GM21447 (cell line): Measurements from ENCODE around the gene KRTAP1-5.
"Not testable (repeated sequence)": the region's sequence is repeated elsewhere in the genome, so short reads cannot be mapped to it uniquely, and the experiment has no call there.

Experiments used
- ATAC-seq: cut with Tn5 transposase; IDR thresholded peaks from one replicate; pipeline ENCODE4 v1.9.1; 2021; ENCODE audit not compliant: unreplicated experiment

The KRTAP1-5 gene

GRCh38 chr17:41049110-41049509, 22.1 kb upstream of the KRTAP1-5 start:
- no peak for ATAC-seq

- no peak for ATAC-seq
Observed at GRCh38 chr17:41048441-41048840, 21.4 kb upstream of the KRTAP1-5 start.

- ATAC-seq = not testable (repeated sequence)
Observed at GRCh38 chr17:41046735-41047465, 19.9 kb upstream of the KRTAP1-5 start, which contains the start of gene KRTAP2-1. Gene KRTAP2-1 (minus strand): TSS chr17:41047316. CDS start chr17:41047267, 49 bp downstream.

GRCh38 chr17:41042953-41043352, 15.9 kb upstream of the KRTAP1-5 start:
- no peak for ATAC-seq

- not testable (repeated sequence) for ATAC-seq
Observed at GRCh38 chr17:41040783-41041571, 14.0 kb upstream of the KRTAP1-5 start, which contains the start of gene KRTAP1-1. Gene KRTAP1-1 (minus strand): TSS chr17:41041450. CDS start chr17:41041397, 53 bp downstream.

GRCh38 chr17:41037853-41038350, 10.9 kb upstream of the KRTAP1-5 start:
- ATAC-seq = no peak

GRCh38 chr17:41034346-41034935, 7.4 kb upstream of the KRTAP1-5 start, which contains the start of gene KRTAP1-3:
Gene KRTAP1-3 (minus strand): TSS chr17:41034874. CDS start chr17:41034821, 53 bp downstream.
- not testable (repeated sequence) for ATAC-seq

GRCh38 chr17:41029633-41030245, 2.7 kb upstream of the KRTAP1-5 start, which contains the start of gene KRTAP1-4:
Gene KRTAP1-4 (minus strand): TSS chr17:41030195. CDS start chr17:41030078, 117 bp downstream.
- ATAC-seq = no peak

GRCh38 chr17:41024697-41025096, 2.3 kb downstream of the KRTAP1-5 start:
- no peak for ATAC-seq

- no peak for ATAC-seq
Observed at GRCh38 chr17:41020336-41020735, 6.7 kb downstream of the KRTAP1-5 start.

- no peak for ATAC-seq
Observed at GRCh38 chr17:41019415-41019814, 7.6 kb downstream of the KRTAP1-5 start.

GRCh38 chr17:41018541-41018940, 8.5 kb downstream of the KRTAP1-5 start:
- no peak for ATAC-seq

GRCh38 chr17:41016578-41017215, 10.3 kb downstream of the KRTAP1-5 start:
- no peak for ATAC-seq

- ATAC-seq = no peak
Observed at GRCh38 chr17:41015454-41015853, 11.6 kb downstream of the KRTAP1-5 start.

- ATAC-seq = no peak
Observed at GRCh38 chr17:41013606-41014005, 13.4 kb downstream of the KRTAP1-5 start.

GRCh38 chr17:41013181-41013580, 13.8 kb downstream of the KRTAP1-5 start:
- ATAC-seq = no peak

GRCh38 chr17:41012326-41013120, 14.5 kb downstream of the KRTAP1-5 start:
- no peak for ATAC-seq

GRCh38 chr17:41010441-41010840, 16.6 kb downstream of the KRTAP1-5 start:
- ATAC-seq = no peak

GRCh38 chr17:41009936-41010335, 17.1 kb downstream of the KRTAP1-5 start:
- no peak for ATAC-seq
